Gastroesophageal sphincter (tissue), 4 donors: Measurements from ENCODE around the gene GABRB2. TPM values are rescaled to one million over a fixed set of nuclear protein-coding genes. Genes with fewer than 3 reads are reported as not detected.
"Not testable (repeated sequence)": the region's sequence is repeated elsewhere in the genome, so short reads cannot be mapped to it uniquely, and the experiment has no call there.

Experiments used
- ATAC-seq: fragments of 150-250 bp; one replicate; pipeline ENCODE4 v1.9.1; 2016; ENCODE audit warnings: mild to moderate bottlenecking, moderate library complexity
- H3K27ac ChIP-seq, 4 donors: fragments of 200-600 bp; sonication (generic) in 3 of 4; 1 replicate in 3 of 4; 2 replicates in 1 of 4; pipeline ENCODE4 v1.5.1; 2016 to 2019
- H3K27me3 ChIP-seq: fragments of 200-600 bp; sonication (generic); one replicate; pipeline ENCODE4 v1.5.1; 2019
- H3K36me3 ChIP-seq, 2 donors: fragments of 200-600 bp; sonication (generic); one replicate each; pipeline ENCODE4 v1.5.1; 2019; ENCODE audit warnings: control low read depth in 1 of 2
- H3K4me1 ChIP-seq, 3 donors: fragments of 200-600 bp; sonication (generic); 1 replicate in 2 of 3; 2 replicates in 1 of 3; pipeline ENCODE4 v1.5.1; 2016 to 2019; ENCODE audit warnings: control low read depth in 2 of 3
- H3K4me3 ChIP-seq, 2 donors: fragments of 200-600 bp; sonication (generic); one replicate each; pipeline ENCODE4 v1.5.1; 2019; ENCODE audit warnings: mild to moderate bottlenecking in 1 of 2, moderate library complexity in 1 of 2
- H3K9me3 ChIP-seq, 3 donors: fragments of 200-600 bp; sonication (generic); one replicate each; pipeline ENCODE4 v1.5.1; 2017 to 2019; ENCODE audit warnings: control low read depth in 2 of 3
- CTCF ChIP-seq, 4 experiments: fragments of 200-600 bp in 2 of 4; fragments of 450-650 bp in 2 of 4; sonication (generic) in 1 of 4; IDR thresholded peaks; one replicate each; pipeline ENCODE4 v1.5.1; 2017 to 2019; ENCODE audit warnings: antibody characterized with exemption in 4 of 4, mild to moderate bottlenecking in 2 of 4, moderate library complexity in 2 of 4
- EP300 ChIP-seq: sonication (generic); formaldehyde crosslinking; IDR thresholded peaks from one replicate; pipeline ENCODE4 v1.6.1; 2017; ENCODE audit warnings: antibody characterized with exemption, mild to moderate bottlenecking
- POLR2A ChIP-seq, 2 donors: fragments of 450-650 bp; IDR thresholded peaks; one replicate each; pipeline ENCODE4 v1.6.1; 2017; ENCODE audit warnings: antibody characterized with exemption in 2 of 2, mild to moderate bottlenecking in 2 of 2, moderate library complexity in 1 of 2
- POLR2AphosphoS5 ChIP-seq: sonication (generic); formaldehyde crosslinking; IDR thresholded peaks from one replicate; pipeline ENCODE4 v1.6.1; 2017; ENCODE audit warnings: antibody characterized with exemption
- WGBS, 2 donors: methylation state at CpG; one replicate each; pipeline ENCODE4 v1.1.5; 2018; ENCODE audit warnings: low coverage in 1 of 2; 5-methylcytosine and 5-hydroxymethylcytosine counted together
- total RNA-seq, 4 donors: library from RNA; depleted of rRNA; stranded (reverse); fragments of >200 nt; gene quantifications; one replicate each; pipeline ENCODE4 v1.1.0, GENCODE V29; 2016

The GABRB2 gene
- total RNA-seq, 4 donors from 2014 or later = 1.0 to 17.3 (median 1.1) TPM

GRCh38 chr5:161299053-161299452, 247.5 kb downstream of the GABRB2 start:
- Histone ChIP-seq H3K4me3 (no peak overlapping the region), H3K4me1 (no peaks in the 10 kb centered on the region), H3K9me3 (no peaks in the 10 kb centered on the region), H3K27ac (no peak overlapping the region), H3K27me3 (no peaks in the 10 kb centered on the region), H3K36me3 (no peaks in the 10 kb centered on the region)
- ATAC-seq = no peak
- no peak for TF ChIP-seq POLR2AphosphoS5
- TF ChIP-seq POLR2A (IDR thresholded peaks at IDR 0.05) = no peak
- no peak for TF ChIP-seq EP300
- TF ChIP-seq CTCF (IDR thresholded peaks at IDR 0.05) = no peak
- 92 to 100% methylated on average over 2 of the region's 3 CpGs for WGBS, 2 donors

GRCh38 chr5:161297388-161297787, 249.1 kb downstream of the GABRB2 start:
- not testable (repeated sequence) for H3K9me3 ChIP-seq, H3K36me3 ChIP-seq, H3K4me3 ChIP-seq, ATAC-seq, H3K27ac ChIP-seq, H3K4me1 ChIP-seq, H3K27me3 ChIP-seq
- WGBS, 2 donors = 84 to 100% methylated on average over 1 to 2 of the region's 2 CpGs

- Histone ChIP-seq H3K27ac (no peak overlapping the region), H3K27me3 (no peaks in the 10 kb centered on the region), H3K36me3 (no peaks in the 10 kb centered on the region), H3K4me1 (no peaks in the 10 kb centered on the region), H3K4me3 (no peak overlapping the region), H3K9me3 (no peaks in the 10 kb centered on the region)
- TF ChIP-seq CTCF (IDR thresholded peaks at IDR 0.05) (no peak), POLR2A (IDR thresholded peaks at IDR 0.05) (no peak), EP300 (no peak), POLR2AphosphoS5 (no peak)
- ATAC-seq = no peak
Measured at GRCh38 chr5:161295721-161296250, 250.7 kb downstream of the GABRB2 start.

GRCh38 chr5:161288071-161288470, 258.5 kb downstream of the GABRB2 start:
- no peaks in the 10 kb centered on the region for H3K27me3 ChIP-seq
- no peak overlapping the region for H3K4me3 ChIP-seq
- H3K36me3 ChIP-seq = no peaks in the 10 kb centered on the region
- TF ChIP-seq POLR2A (IDR thresholded peaks at IDR 0.05) = no peak
- TF ChIP-seq POLR2AphosphoS5 = no peak
- TF ChIP-seq EP300 = no peak
- no peak for TF ChIP-seq CTCF (IDR thresholded peaks at IDR 0.05)
- H3K27ac ChIP-seq = no peak overlapping the region
- no peak for ATAC-seq
- 73 to 96% methylated on average over 3 of the region's 3 CpGs for WGBS, 2 donors
- H3K4me1 ChIP-seq = peaks cover 0 to 9% (median 0%) of the 10 kb centered on the region in 3 donors
- no peaks in the 10 kb centered on the region for H3K9me3 ChIP-seq

- no peak for TF ChIP-seq POLR2AphosphoS5
- ATAC-seq = no peak
- H3K9me3 ChIP-seq = no peaks in the 10 kb centered on the region
- WGBS, 2 donors = 71% methylated on average over 1 of the region's 1 CpG; no CpG with 5 or more reads in 1 of the 2 donors
- no peak overlapping the region for H3K27ac ChIP-seq
- no peak overlapping the region for H3K4me3 ChIP-seq
- no peaks in the 10 kb centered on the region for H3K27me3 ChIP-seq
- H3K4me1 ChIP-seq = peaks cover 0 to 11% (median 0%) of the 10 kb centered on the region in 3 donors
- H3K36me3 ChIP-seq = no peaks in the 10 kb centered on the region
Measured at GRCh38 chr5:161287436-161287835, 259.1 kb downstream of the GABRB2 start.

GRCh38 chr5:161286066-161286655, 260.4 kb downstream of the GABRB2 start:
- H3K27me3 ChIP-seq = no peaks in the 10 kb centered on the region
- TF ChIP-seq POLR2AphosphoS5 (no peak), EP300 (no peak), CTCF (IDR thresholded peaks at IDR 0.05) (no peak), POLR2A (IDR thresholded peaks at IDR 0.05) (no peak)
- no peak overlapping the region for H3K4me3 ChIP-seq
- H3K9me3 ChIP-seq = no peaks in the 10 kb centered on the region
- WGBS, 2 donors = 71 to 83% methylated on average over 2 to 3 of the region's 3 CpGs
- H3K36me3 ChIP-seq = no peaks in the 10 kb centered on the region
- H3K27ac ChIP-seq = no peak overlapping the region
- no peak for ATAC-seq
- peaks cover 0 to 11% (median 0%) of the 10 kb centered on the region in 3 donors for H3K4me1 ChIP-seq
